Panc1 (cell line): Measurements from ENCODE around the gene HK2. TPM values are rescaled to one million over a fixed set of nuclear protein-coding genes. Genes with fewer than 3 reads are reported as not detected.

Experiments
- ATAC-seq: fragments of 200-7000 bp; cut with Tn5 transposase; 2 replicates; pipeline ENCODE4 v1.9.1; 2020; ENCODE audit warnings: mild to moderate bottlenecking, moderate library complexity
- BruUV-seq: library from RNA; stranded (reverse); fragments of 400-500 nt; replicated peaks from 2 replicates; lab custom pipeline; 2021; lab: Mats Ljungman, UMichigan
- CTCF ChIA-PET: fragments of 300-600 bp; sonication (Branson Sonifier 250); formaldehyde crosslinking; loops from one replicate; lab custom pipeline; 2022; ENCODE audit warnings: antibody characterized with exemption; lab: Charles Lee
- POLR2A ChIA-PET: fragments of 300-600 bp; sonication (Branson Sonifier 250); formaldehyde crosslinking; loops from one replicate; lab custom pipeline; 2022; ENCODE audit warnings: antibody characterized with exemption; lab: Charles Lee
- DNase-seq: peaks from one replicate; pipeline ENCODE4 v3.0.0-alpha.2; 2010; ENCODE audit warnings: low read depth, low spot score
- H3K27ac ChIP-seq: 2 replicates; pipeline ENCODE4 v1.5.1; 2011; ENCODE audit warnings: mild to moderate bottlenecking, low read length, inconsistent platforms
- H3K27me3 ChIP-seq: fragments of 200-500 bp; sonication (Bioruptor generic); 2 replicates; pipeline ENCODE4 v1.6.0; 2014; ENCODE audit warnings: low read length, inconsistent platforms; ENCODE audit not compliant: control insufficient read depth, insufficient read depth
- H3K36me3 ChIP-seq: fragments of 200-500 bp; sonication (Bioruptor generic); 2 replicates; pipeline ENCODE4 v1.5.1; 2014; ENCODE audit warnings: inconsistent platforms, mild to moderate bottlenecking, low read length, moderate library complexity; ENCODE audit not compliant: control insufficient read depth, insufficient read depth
- H3K4me1 ChIP-seq: 2 replicates; pipeline ENCODE4 v1.5.1; 2011; ENCODE audit warnings: inconsistent platforms, mild to moderate bottlenecking, low read length, moderate library complexity; ENCODE audit not compliant: control insufficient read depth, insufficient read depth
- H3K4me3 ChIP-seq, 2 experiments: 2 replicates each; pipeline ENCODE4 v1.5.1; 2011 to 2012; ENCODE audit warnings: low read depth in 2 of 2, low read length in 2 of 2, mild to moderate bottlenecking in 2 of 2, inconsistent platforms in 1 of 2, moderate library complexity in 1 of 2
- H3K9me3 ChIP-seq: fragments of 200-500 bp; sonication (Bioruptor generic); 2 replicates; pipeline ENCODE4 v1.5.1; 2014; ENCODE audit warnings: low read depth, mild to moderate bottlenecking, inconsistent platforms, low read length, moderate library complexity; ENCODE audit not compliant: control insufficient read depth, insufficient read depth
- POLR2AphosphoS5 ChIP-seq: IDR thresholded peaks from 2 replicates; pipeline ENCODE4 v1.6.1; 2012; ENCODE audit warnings: mild to moderate bottlenecking, low read depth, low read length, moderate library complexity
- SIN3A ChIP-seq: IDR thresholded peaks from 2 replicates; pipeline ENCODE4 v1.6.1; 2012; ENCODE audit warnings: low read depth, mild to moderate bottlenecking, low read length, moderate library complexity, borderline replicate concordance; ENCODE audit not compliant: insufficient read depth
- TCF7L2 ChIP-seq: IDR thresholded peaks from 2 replicates; pipeline ENCODE4 v1.6.1; 2011; ENCODE audit warnings: mild to moderate bottlenecking, low read depth, low read length, inconsistent platforms
- in situ Hi-C: cut with HindIII; loops from 2 replicates; pipeline ENCODE4 v1.10.0; 2016; ENCODE audit warnings: low sequenced_read_pairs, low pct_unique_long_range_greater_than_20kb
- intact Hi-C: fragments of 100-400 bp; cut with micrococcal nuclease; formaldehyde crosslinking; loops from one replicate; pipeline ENCODE4 v1.10.0; 2022; ENCODE audit not compliant: unreplicated experiment
- total RNA-seq: library from RNA; stranded (reverse); gene quantifications from one replicate; pipeline ENCODE4 v1.2.1, GENCODE V29; 2021; ENCODE audit not compliant: unreplicated experiment
- TF ChIP-seq, protein P1 (sequence below): fragments of 450-650 bp; IDR thresholded peaks from 2 replicates; pipeline ENCODE4 v1.5.1; 2017; ENCODE audit warnings: mild to moderate bottlenecking
- TF ChIP-seq, protein P2 (sequence below), 2 experiments: IDR thresholded peaks; 2 replicates each; pipeline ENCODE4 v1.6.1; 2011 to 2012; ENCODE audit warnings: low read depth in 2 of 2, control low read depth in 1 of 2, low read length in 1 of 2, mild to moderate bottlenecking in 1 of 2, moderate library complexity in 1 of 2; ENCODE audit not compliant: insufficient read depth in 1 of 2

Gene HK2
- total RNA-seq, 1 experiment from 2014 or later = 1.7 TPM

DNA sequence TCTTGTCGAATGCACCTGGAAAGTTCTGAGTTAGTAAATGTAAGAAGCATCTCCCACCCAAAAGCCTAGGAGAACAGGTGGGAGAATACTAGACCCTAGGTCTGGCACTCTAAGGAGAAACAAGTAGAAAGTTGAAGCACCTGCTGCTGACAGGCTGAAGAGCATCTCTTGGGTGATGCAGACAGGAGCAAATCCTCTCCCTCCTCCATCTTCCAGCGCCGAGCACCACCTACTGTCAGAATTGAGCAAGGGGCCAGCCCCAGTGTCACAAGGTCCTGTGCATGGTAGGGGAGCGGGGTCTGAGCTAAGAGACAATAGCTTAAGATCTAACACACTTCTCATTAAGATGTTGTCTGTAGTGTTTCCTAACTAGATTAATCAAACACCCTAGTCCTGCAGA is 52.9 kb downstream of the HK2 start:
- BruUV-seq = no TSS peak
- DNase-seq = no peak
- intact Hi-C loops (no loop called here), in situ Hi-C loops (no loop called here)
- peaks cover 3% of the 10 kb centered on the region; the same call in 1 of the 2 replicates for H3K4me1 ChIP-seq
- ChIA-PET POLR2A (no interaction called here), CTCF (no interaction called here)
- H3K4me3 ChIP-seq = no peak overlapping the region
- no peaks in the 10 kb centered on the region for H3K27me3 ChIP-seq
- no peaks in the 10 kb centered on the region for H3K9me3 ChIP-seq
- no peak for ATAC-seq
- TF ChIP-seq SIN3A = no peak
- TF ChIP-seq, protein P1, sequence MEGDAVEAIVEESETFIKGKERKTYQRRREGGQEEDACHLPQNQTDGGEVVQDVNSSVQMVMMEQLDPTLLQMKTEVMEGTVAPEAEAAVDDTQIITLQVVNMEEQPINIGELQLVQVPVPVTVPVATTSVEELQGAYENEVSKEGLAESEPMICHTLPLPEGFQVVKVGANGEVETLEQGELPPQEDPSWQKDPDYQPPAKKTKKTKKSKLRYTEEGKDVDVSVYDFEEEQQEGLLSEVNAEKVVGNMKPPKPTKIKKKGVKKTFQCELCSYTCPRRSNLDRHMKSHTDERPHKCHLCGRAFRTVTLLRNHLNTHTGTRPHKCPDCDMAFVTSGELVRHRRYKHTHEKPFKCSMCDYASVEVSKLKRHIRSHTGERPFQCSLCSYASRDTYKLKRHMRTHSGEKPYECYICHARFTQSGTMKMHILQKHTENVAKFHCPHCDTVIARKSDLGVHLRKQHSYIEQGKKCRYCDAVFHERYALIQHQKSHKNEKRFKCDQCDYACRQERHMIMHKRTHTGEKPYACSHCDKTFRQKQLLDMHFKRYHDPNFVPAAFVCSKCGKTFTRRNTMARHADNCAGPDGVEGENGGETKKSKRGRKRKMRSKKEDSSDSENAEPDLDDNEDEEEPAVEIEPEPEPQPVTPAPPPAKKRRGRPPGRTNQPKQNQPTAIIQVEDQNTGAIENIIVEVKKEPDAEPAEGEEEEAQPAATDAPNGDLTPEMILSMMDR = peak; percentile 30; the same call in 1 of the 2 replicates
- no peaks in the 10 kb centered on the region for H3K36me3 ChIP-seq
- H3K27ac ChIP-seq = no peak overlapping the region

DNA sequence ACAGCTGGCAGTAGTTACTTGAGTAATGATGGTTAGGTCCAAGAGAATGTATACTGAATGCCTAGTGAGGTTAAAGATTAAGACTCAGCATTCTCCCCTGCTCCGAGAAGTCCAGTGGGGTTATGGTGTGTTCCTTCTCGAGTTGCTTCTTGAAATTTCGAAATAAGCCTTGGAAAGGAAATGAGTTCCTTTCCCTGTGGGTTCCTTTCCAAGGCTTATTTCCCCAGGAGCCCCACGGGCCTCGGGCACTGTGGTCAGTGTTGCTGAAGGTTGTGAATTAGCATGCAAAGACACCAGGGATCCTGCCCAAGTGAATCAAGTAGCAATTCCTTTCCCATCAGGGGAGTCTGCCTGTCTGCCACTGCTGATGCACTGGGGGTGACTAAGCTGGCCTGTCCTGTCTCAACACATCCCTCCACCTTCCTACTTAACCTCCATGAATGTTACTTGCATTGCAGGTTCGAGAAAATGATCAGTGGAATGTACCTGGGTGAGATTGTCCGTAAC is 53.6 kb downstream of the HK2 start:
- no peak overlapping the region for H3K27ac ChIP-seq
- DNase-seq (no peak), ATAC-seq (no peak)
- ChIA-PET POLR2A (no interaction called here), CTCF (no interaction called here)
- in situ Hi-C loops (no loop called here), intact Hi-C loops (no loop called here)
- no peaks in the 10 kb centered on the region for H3K36me3 ChIP-seq
- no peaks in the 10 kb centered on the region for H3K27me3 ChIP-seq
- H3K9me3 ChIP-seq = no peaks in the 10 kb centered on the region
- TF ChIP-seq SIN3A = no peak
- TF ChIP-seq TCF7L2 = no peak
- TF ChIP-seq, protein P2, sequence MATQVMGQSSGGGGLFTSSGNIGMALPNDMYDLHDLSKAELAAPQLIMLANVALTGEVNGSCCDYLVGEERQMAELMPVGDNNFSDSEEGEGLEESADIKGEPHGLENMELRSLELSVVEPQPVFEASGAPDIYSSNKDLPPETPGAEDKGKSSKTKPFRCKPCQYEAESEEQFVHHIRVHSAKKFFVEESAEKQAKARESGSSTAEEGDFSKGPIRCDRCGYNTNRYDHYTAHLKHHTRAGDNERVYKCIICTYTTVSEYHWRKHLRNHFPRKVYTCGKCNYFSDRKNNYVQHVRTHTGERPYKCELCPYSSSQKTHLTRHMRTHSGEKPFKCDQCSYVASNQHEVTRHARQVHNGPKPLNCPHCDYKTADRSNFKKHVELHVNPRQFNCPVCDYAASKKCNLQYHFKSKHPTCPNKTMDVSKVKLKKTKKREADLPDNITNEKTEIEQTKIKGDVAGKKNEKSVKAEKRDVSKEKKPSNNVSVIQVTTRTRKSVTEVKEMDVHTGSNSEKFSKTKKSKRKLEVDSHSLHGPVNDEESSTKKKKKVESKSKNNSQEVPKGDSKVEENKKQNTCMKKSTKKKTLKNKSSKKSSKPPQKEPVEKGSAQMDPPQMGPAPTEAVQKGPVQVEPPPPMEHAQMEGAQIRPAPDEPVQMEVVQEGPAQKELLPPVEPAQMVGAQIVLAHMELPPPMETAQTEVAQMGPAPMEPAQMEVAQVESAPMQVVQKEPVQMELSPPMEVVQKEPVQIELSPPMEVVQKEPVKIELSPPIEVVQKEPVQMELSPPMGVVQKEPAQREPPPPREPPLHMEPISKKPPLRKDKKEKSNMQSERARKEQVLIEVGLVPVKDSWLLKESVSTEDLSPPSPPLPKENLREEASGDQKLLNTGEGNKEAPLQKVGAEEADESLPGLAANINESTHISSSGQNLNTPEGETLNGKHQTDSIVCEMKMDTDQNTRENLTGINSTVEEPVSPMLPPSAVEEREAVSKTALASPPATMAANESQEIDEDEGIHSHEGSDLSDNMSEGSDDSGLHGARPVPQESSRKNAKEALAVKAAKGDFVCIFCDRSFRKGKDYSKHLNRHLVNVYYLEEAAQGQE (IDR thresholded peaks at IDR 0.05; ENCODE audit: insufficient read depth in 1 of 2, low read depth in 2 of 2, low read length in 1 of 2) = no peak
- no peak for TF ChIP-seq POLR2AphosphoS5
- TF ChIP-seq, protein P1 = no peak
- H3K4me3 ChIP-seq = no peak overlapping the region
- BruUV-seq = no TSS peak
- H3K4me1 ChIP-seq = peaks cover 3% of the 10 kb centered on the region; the same call in 1 of the 2 replicates
